Stomach (tissue), 9 donors: ENCODE measurements around the gene TDO2. TPM values are rescaled to one million over a fixed set of nuclear protein-coding genes. Genes with fewer than 3 reads are reported as not detected.
A peak's percentile ranks its signal among the peaks of the same experiment; 100 is the strongest.

Source experiments
- DNase-seq, 2 donors: peaks; one replicate each; pipeline versions ENCODE4 v3.0.0 to v3.0.0-alpha.2; 2013 to 2019
- H3K27ac ChIP-seq, 5 donors: fragments of 200-600 bp in 4 of 5; sonication (generic) in 4 of 5; one replicate each; pipeline ENCODE4 v1.5.1; 2013 to 2019; ENCODE audit warnings: mild to moderate bottlenecking in 1 of 5, moderate library complexity in 1 of 5
- H3K27me3 ChIP-seq, 3 donors: fragments of 200-600 bp; sonication (generic); one replicate each; pipeline ENCODE4 v1.5.1; 2017 to 2019; ENCODE audit warnings: mixed run types in 1 of 3
- H3K36me3 ChIP-seq, 4 donors: fragments of 200-600 bp; sonication (generic); 1 replicate in 3 of 4; 2 replicates in 1 of 4; pipeline ENCODE4 v1.5.1; 2016 to 2019
- H3K4me1 ChIP-seq, 4 donors: fragments of 200-600 bp; sonication (generic); one replicate each; pipeline ENCODE4 v1.5.1; 2016 to 2019
- H3K4me3 ChIP-seq, 4 donors: fragments of 200-600 bp; sonication (generic) in 3 of 4; one replicate each; pipeline ENCODE4 v1.5.1; 2016 to 2019; ENCODE audit warnings: mild to moderate bottlenecking in 1 of 4
- H3K9me3 ChIP-seq, 4 donors: fragments of 200-600 bp; sonication (generic); one replicate each; pipeline ENCODE4 v1.5.1; 2016 to 2019
- EP300 ChIP-seq: sonication (generic); formaldehyde crosslinking; IDR thresholded peaks from one replicate; pipeline ENCODE4 v1.6.1; 2017; ENCODE audit warnings: antibody characterized with exemption
- POLR2A ChIP-seq, 4 donors: fragments of 450-650 bp; IDR thresholded peaks; one replicate each; pipeline ENCODE4 v1.6.1; 2016; ENCODE audit warnings: antibody characterized with exemption in 4 of 4, control low read depth in 2 of 4, mild to moderate bottlenecking in 1 of 4, moderate library complexity in 1 of 4
- POLR2AphosphoS5 ChIP-seq, 3 donors: sonication (generic); formaldehyde crosslinking; IDR thresholded peaks; one replicate each; pipeline ENCODE4 v1.6.1; 2016; ENCODE audit warnings: antibody characterized with exemption in 3 of 3
- WGBS, 5 donors: extraction: QIAGEN DNeasy Blood & Tissue Kit in 3 of 5; methylation state at CpG; one replicate each; pipeline versions ENCODE4 v1.1.5 to v1.1.7; 2013 to 2018; 5-methylcytosine and 5-hydroxymethylcytosine counted together
- intact Hi-C: fragments of 100-400 bp; cut with DNase I; formaldehyde crosslinking; loops from one replicate; pipeline ENCODE4 v1.15.1; 2023; ENCODE audit warnings: low total_unique reads
- polyA plus RNA-seq, 3 donors: library from polyadenylated mRNA; stranded (reverse); fragments of 200-250 nt; gene quantifications; one replicate each; pipeline ENCODE4 v1.2.3, GENCODE V29; 2013
- total RNA-seq, 5 donors: library from RNA; depleted of rRNA; stranded (reverse); fragments of >200 nt; gene quantifications; one replicate each; pipeline versions ENCODE4 v1.1.0 to v1.2.3, GENCODE V29; 2014 to 2016
- TF ChIP-seq, protein P1 (sequence below), 7 experiments: fragments of 450-650 bp in 4 of 7; fragments of 200-600 bp in 3 of 7; sonication (generic) in 3 of 7; IDR thresholded peaks; one replicate each; pipeline ENCODE4 v1.5.1; 2016 to 2019; ENCODE audit warnings: antibody characterized with exemption in 7 of 7, control low read depth in 2 of 7, mild to moderate bottlenecking in 1 of 7
- donor health status: healthy with polysubstance abuse.
- donor health status: Bipolar disorder and iron deficiency.
- donor health status: healthy.

Gene TDO2
- total and polyA plus RNA-seq, 8 donors: 0.30 to 5.0 (median 0.56) TPM; not detected in 5

DNA sequence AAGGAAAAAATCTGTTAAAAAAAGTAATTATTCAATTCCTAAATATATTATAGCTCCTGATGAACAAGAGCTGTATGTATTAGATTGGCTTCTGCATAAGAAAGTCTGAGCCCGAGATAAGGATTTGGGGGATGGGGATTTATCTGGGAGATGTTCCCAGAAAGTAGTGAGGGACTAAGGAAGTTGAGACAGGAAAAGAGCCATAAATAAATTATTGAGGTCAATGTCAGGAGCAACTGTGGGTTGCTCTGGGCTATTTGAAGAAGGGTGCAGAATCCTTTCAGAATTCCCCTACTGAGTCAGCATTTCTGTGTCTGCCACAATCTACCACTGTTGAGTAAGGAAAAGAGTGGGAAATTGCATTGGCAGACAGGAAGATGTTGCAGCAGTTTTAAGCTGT lies 3.1 kb upstream of the TDO2 start:
- Histone ChIP-seq H3K9me3 (peaks cover 0 to 6% (median 0%) of the 10 kb centered on the region in 4 donors), H3K27me3 (no peaks in the 10 kb centered on the region), H3K36me3 (no peaks in the 10 kb centered on the region), H3K27ac (peak overlapping the region in 1 of 5 donors; percentile 22), H3K4me3 (no peak overlapping the region), H3K4me1 (peaks cover 0 to 11% (median 3%) of the 10 kb centered on the region in 4 donors)
- DNase-seq: peak in 1 of 2 donors; percentile 59
- intact Hi-C loops: no loop called here
- WGBS, 5 donors: 49 to 69% (median 61%) methylated on average over 1 of the region's 1 CpG
- TF ChIP-seq EP300: no peak
- TF ChIP-seq, protein P1, sequence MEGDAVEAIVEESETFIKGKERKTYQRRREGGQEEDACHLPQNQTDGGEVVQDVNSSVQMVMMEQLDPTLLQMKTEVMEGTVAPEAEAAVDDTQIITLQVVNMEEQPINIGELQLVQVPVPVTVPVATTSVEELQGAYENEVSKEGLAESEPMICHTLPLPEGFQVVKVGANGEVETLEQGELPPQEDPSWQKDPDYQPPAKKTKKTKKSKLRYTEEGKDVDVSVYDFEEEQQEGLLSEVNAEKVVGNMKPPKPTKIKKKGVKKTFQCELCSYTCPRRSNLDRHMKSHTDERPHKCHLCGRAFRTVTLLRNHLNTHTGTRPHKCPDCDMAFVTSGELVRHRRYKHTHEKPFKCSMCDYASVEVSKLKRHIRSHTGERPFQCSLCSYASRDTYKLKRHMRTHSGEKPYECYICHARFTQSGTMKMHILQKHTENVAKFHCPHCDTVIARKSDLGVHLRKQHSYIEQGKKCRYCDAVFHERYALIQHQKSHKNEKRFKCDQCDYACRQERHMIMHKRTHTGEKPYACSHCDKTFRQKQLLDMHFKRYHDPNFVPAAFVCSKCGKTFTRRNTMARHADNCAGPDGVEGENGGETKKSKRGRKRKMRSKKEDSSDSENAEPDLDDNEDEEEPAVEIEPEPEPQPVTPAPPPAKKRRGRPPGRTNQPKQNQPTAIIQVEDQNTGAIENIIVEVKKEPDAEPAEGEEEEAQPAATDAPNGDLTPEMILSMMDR (IDR thresholded peaks at IDR 0.05): no peak
- no peak for TF ChIP-seq POLR2A (IDR thresholded peaks at IDR 0.05)

DNA sequence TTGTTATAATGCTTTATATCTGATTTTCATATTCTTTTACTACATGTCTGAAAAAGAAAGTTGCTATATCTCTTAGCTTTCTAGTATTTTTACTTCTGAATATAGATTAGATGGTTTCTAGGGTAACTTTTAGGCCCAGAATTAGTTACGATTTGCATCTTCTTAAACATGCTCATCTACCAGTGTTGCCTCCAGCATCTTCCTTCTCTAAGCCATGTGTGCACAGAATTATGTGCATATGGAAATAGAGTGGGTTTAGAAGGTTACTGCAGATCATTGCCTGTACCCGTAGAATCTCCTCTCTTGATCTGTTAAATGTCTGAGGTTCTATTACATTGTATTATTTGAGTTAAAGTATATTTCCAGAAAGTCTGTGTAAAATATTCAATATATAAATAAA lies 2.5 kb upstream of the TDO2 start:
- no peak for DNase-seq
- no peak overlapping the region for H3K4me3 ChIP-seq
- H3K9me3 ChIP-seq: peaks cover 0 to 6% (median 0%) of the 10 kb centered on the region in 4 donors
- TF ChIP-seq POLR2A (IDR thresholded peaks at IDR 0.05): no peak
- TF ChIP-seq EP300: no peak
- TF ChIP-seq POLR2AphosphoS5 (IDR thresholded peaks at IDR 0.05): no peak
- TF ChIP-seq, protein P1 (IDR thresholded peaks at IDR 0.05): no peak
- no peaks in the 10 kb centered on the region for H3K36me3 ChIP-seq
- peaks cover 0 to 11% (median 3%) of the 10 kb centered on the region in 4 donors for H3K4me1 ChIP-seq
- 85 to 91% (median 88%) methylated on average over 2 of the region's 2 CpGs for WGBS, 5 donors
- intact Hi-C loops: no loop called here
- H3K27ac ChIP-seq: no peak overlapping the region
- no peaks in the 10 kb centered on the region for H3K27me3 ChIP-seq

DNA sequence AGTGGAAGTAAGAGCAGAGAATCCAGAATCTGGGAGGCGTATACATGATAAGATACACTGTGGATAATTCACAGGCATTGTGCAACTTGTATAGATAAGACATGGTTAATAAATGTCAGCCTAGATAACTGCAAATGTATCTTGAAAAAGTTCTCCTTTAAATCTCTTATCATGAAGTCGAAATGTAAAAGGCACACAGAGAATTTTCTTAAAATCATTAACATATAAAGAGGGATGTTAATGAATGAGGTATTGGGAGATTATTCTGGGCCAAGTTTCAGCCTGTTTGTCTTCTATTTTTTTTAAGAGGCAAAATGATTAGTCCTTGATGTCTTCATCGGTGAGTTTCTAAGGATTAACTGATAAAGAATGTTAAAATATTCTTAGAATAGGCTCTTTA lies 835 bp downstream of the TDO2 start:
- WGBS, 5 donors: 25 to 48% (median 32%) methylated on average over 3 of the region's 3 CpGs
- Histone ChIP-seq H3K27ac (no peak overlapping the region), H3K27me3 (no peaks in the 10 kb centered on the region), H3K4me3 (no peak overlapping the region), H3K36me3 (no peaks in the 10 kb centered on the region), H3K9me3 (no peaks in the 10 kb centered on the region), H3K4me1 (peaks cover 0 to 11% (median 3%) of the 10 kb centered on the region in 4 donors)
- TF ChIP-seq, protein P1 (IDR thresholded peaks at IDR 0.05): no peak
- no peak for TF ChIP-seq EP300
- no peak for TF ChIP-seq POLR2AphosphoS5 (IDR thresholded peaks at IDR 0.05)
- no peak for TF ChIP-seq POLR2A (IDR thresholded peaks at IDR 0.05)
- DNase-seq: no peak
- intact Hi-C loops: no loop called here

DNA sequence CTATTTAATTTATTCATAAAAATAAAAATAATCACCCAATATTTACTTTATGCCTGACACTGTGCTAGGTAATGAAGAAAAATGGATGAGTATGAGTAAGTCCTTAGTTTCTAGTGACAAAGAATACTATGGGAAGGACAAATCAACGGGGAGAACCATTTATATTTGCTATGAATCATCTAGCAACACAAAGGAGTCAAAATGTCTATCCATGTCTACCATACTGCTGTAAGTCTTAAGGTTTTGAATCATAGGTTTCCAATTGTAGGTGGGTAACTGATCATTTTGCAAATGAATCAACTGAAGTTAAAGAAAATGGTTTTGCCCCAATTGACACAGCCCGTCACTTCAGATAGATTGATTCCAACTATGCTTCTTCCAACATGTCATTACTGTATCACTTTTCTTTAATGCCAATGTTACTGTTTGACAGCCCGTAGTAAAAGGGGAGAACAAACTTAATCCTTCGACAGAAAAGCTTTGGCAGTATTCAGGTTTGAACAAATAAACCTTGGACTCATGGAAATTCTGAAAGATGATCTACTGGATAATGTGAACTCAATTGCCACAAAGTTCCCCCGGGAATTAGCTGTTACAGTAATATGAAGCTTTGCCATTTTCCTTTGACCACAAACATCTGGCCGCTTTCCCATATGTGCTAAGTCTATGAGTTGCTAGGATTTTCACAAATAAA lies 3.2 kb downstream of the TDO2 start:
- H3K4me1 ChIP-seq: no peaks in the 10 kb centered on the region
- no peak overlapping the region for H3K4me3 ChIP-seq
- TF ChIP-seq EP300: no peak
- no peak for TF ChIP-seq POLR2A (IDR thresholded peaks at IDR 0.05)
- TF ChIP-seq, protein P1 (IDR thresholded peaks at IDR 0.05): no peak
- no peak for TF ChIP-seq POLR2AphosphoS5 (IDR thresholded peaks at IDR 0.05)
- H3K27me3 ChIP-seq: no peaks in the 10 kb centered on the region
- H3K27ac ChIP-seq: no peak overlapping the region
- H3K36me3 ChIP-seq: no peaks in the 10 kb centered on the region
- intact Hi-C loops: no loop called here
- 58 to 64% (median 61%) methylated on average over 6 of the region's 6 CpGs for WGBS, 5 donors
- peak in 1 of 2 donors; percentile 80 for DNase-seq
- no peaks in the 10 kb centered on the region for H3K9me3 ChIP-seq
